Chondrocyte (in vitro differentiated cells): ENCODE measurements around the gene FZD7. TPM values are rescaled to one million over a fixed set of nuclear protein-coding genes. Genes with fewer than 3 reads are reported as not detected.

ENCODE experiments used
- DNase-seq: peaks from one replicate; pipeline ENCODE4 v3.0.0; 2021; ENCODE audit warnings: mixed read lengths, low spot score
- H3K27ac Mint-ChIP-seq: one replicate; pipeline ENCODE4 v1.8.0; 2021; ENCODE audit warnings: mild to moderate bottlenecking, moderate library complexity, mixed read lengths; ENCODE audit not compliant: unreplicated experiment
- H3K27me3 Mint-ChIP-seq: 2 replicates; pipeline ENCODE4 v1.8.0; 2021; ENCODE audit warnings: low read depth, mixed read lengths
- H3K36me3 Mint-ChIP-seq: 2 replicates; pipeline ENCODE4 v1.8.0; 2021; ENCODE audit warnings: low read depth, mixed read lengths
- H3K4me1 Mint-ChIP-seq: 2 replicates; pipeline ENCODE4 v1.8.0; 2021; ENCODE audit warnings: low read depth, mild to moderate bottlenecking, mixed read lengths
- H3K4me3 Mint-ChIP-seq: one replicate; pipeline ENCODE4 v1.8.0; 2021; ENCODE audit warnings: mild to moderate bottlenecking, moderate library complexity, mixed read lengths; ENCODE audit not compliant: unreplicated experiment
- H3K9me3 Mint-ChIP-seq: 2 replicates; pipeline ENCODE4 v1.8.0; 2021; ENCODE audit warnings: low read depth, mixed read lengths
- total RNA-seq: library from RNA; stranded (reverse); gene quantifications from 3 replicates; pipeline ENCODE4 v1.2.1, GENCODE V29; 2021
- TF ChIP-seq, protein P1 (sequence below): fragments of 200-600 bp; sonication (generic); IDR thresholded peaks from 2 replicates; pipeline ENCODE4 v1.5.0; 2021; ENCODE audit warnings: antibody characterized with exemption, mild to moderate bottlenecking, moderate library complexity

The FZD7 gene
- total RNA-seq, 1 donor from 2014 or later: 63.1 TPM

GRCh38 chr2:202018950-202019349 is 14.7 kb upstream of the FZD7 start:
- H3K9me3 Mint-ChIP-seq: no peaks in the 10 kb centered on the region
- H3K27me3 Mint-ChIP-seq: no peaks in the 10 kb centered on the region
- no peaks in the 10 kb centered on the region for H3K36me3 Mint-ChIP-seq
- H3K4me3 Mint-ChIP-seq: no peak overlapping the region
- peak overlapping the region; percentile 69 for H3K27ac Mint-ChIP-seq
- peaks cover 28% of the 10 kb centered on the region for H3K4me1 Mint-ChIP-seq
- TF ChIP-seq, protein P1, sequence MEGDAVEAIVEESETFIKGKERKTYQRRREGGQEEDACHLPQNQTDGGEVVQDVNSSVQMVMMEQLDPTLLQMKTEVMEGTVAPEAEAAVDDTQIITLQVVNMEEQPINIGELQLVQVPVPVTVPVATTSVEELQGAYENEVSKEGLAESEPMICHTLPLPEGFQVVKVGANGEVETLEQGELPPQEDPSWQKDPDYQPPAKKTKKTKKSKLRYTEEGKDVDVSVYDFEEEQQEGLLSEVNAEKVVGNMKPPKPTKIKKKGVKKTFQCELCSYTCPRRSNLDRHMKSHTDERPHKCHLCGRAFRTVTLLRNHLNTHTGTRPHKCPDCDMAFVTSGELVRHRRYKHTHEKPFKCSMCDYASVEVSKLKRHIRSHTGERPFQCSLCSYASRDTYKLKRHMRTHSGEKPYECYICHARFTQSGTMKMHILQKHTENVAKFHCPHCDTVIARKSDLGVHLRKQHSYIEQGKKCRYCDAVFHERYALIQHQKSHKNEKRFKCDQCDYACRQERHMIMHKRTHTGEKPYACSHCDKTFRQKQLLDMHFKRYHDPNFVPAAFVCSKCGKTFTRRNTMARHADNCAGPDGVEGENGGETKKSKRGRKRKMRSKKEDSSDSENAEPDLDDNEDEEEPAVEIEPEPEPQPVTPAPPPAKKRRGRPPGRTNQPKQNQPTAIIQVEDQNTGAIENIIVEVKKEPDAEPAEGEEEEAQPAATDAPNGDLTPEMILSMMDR: no peak
- no peak for DNase-seq

DNA sequence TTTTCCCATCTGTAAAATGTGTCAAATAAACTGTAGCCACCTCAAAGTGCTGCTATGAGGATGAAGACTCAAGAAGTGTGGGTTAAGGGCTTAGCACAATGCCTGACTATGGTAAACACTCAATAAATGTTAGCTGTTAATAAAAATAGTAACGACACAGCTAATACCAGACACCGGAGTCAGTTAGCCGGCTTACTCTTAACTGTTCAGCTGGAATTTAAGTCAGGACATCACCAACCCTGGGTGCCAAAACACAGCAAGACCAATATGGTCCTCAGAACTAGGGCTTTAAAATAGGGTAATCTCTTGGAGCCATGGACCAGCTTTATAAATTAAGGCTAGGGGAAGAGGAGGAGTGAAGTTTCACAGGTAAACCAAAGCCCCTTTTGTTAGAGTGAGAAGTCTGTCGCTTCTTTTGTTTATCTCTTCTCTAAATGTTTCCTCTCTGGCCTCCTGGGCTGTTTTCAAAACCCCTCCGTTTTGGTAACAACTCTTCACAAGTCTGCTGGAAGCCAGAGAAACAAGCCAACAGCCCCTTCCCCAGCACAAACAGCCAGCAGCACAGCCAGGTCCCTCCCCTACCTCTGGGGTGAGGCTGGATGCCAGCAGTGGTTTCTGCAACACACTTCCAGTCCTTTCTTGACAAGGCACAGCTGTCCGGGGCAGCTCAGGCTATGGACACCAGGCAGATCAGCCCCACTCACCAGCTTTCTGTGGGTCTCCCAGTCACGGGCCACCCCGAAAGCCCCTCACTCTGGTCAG is 13.8 kb upstream of the FZD7 start:
- no peak for DNase-seq
- H3K4me1 Mint-ChIP-seq: peaks cover 19% of the 10 kb centered on the region
- TF ChIP-seq, protein P1: no peak
- H3K27ac Mint-ChIP-seq: no peak overlapping the region
- no peaks in the 10 kb centered on the region for H3K27me3 Mint-ChIP-seq
- H3K9me3 Mint-ChIP-seq: no peaks in the 10 kb centered on the region
- H3K4me3 Mint-ChIP-seq: no peak overlapping the region
- H3K36me3 Mint-ChIP-seq: no peaks in the 10 kb centered on the region

DNA sequence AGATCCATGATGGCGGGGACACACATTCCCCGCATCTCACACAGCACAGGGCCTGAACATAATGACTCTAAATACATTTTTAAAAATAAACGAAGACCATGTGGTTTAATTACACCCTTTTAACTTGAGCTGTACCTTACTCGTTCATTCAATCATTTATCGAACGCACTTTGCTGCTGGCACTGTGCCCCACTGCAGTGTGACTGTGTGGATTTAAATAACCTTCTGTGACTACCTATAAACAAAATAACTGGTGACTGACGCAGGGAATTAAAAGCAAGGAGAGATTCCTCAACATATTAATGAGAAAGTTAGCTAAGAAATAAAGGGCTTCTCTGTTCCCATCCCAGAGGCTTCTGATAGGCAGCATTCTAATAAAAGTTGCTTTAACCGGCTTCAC is 10.9 kb upstream of the FZD7 start:
- no peak overlapping the region for H3K27ac Mint-ChIP-seq
- no peaks in the 10 kb centered on the region for H3K9me3 Mint-ChIP-seq
- H3K27me3 Mint-ChIP-seq: no peaks in the 10 kb centered on the region
- no peak for DNase-seq
- TF ChIP-seq, protein P1: no peak
- H3K4me1 Mint-ChIP-seq: peaks cover 17% of the 10 kb centered on the region
- H3K4me3 Mint-ChIP-seq: no peak overlapping the region
- H3K36me3 Mint-ChIP-seq: no peaks in the 10 kb centered on the region

DNA sequence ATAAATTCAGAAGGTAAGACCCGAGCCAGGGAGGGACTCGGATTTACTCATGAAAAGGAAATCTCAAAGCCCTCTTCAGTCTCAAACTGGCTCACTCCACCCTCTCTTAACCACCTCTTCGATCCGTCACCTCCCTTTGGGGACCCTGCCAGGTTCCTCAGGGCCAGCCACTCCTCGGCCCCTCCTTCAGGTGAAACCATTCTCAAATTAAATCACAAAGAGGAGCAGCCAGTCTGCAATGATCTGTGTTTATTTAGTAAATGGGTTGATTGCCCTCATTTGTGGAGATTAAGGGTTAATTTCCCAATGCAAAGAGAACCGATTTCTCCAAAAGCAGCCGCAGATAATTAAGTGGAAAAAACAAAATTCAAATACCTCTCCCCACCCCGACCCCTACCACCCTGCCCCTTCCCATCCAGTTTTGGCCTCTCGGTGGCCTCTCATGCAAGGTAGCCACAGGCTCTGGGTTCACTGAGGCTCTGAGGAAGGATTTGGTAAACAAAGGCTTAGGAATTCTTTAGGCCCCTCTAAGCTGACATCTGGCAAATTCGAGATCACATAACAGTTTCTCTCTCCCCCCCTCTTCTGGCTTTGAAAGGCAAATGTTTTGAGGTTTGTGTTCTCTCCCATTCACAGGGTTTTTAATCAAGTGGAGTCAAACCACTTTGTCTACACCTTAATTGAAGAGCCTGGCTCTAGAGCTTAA is 10.3 kb upstream of the FZD7 start:
- peaks cover 16% of the 10 kb centered on the region for H3K4me1 Mint-ChIP-seq
- H3K4me3 Mint-ChIP-seq: no peak overlapping the region
- no peak for DNase-seq
- H3K27ac Mint-ChIP-seq: no peak overlapping the region
- H3K27me3 Mint-ChIP-seq: no peaks in the 10 kb centered on the region
- TF ChIP-seq, protein P1: no peak
- no peaks in the 10 kb centered on the region for H3K9me3 Mint-ChIP-seq
- H3K36me3 Mint-ChIP-seq: no peaks in the 10 kb centered on the region

GRCh38 chr2:202023904-202024266 is 9.8 kb upstream of the FZD7 start:
- Mint-ChIP-seq H3K4me3 (no peak overlapping the region), H3K9me3 (no peaks in the 10 kb centered on the region), H3K27me3 (no peaks in the 10 kb centered on the region), H3K27ac (no peak overlapping the region), H3K4me1 (peaks cover 11% of the 10 kb centered on the region), H3K36me3 (no peaks in the 10 kb centered on the region)
- TF ChIP-seq, protein P1: no peak
- DNase-seq: no peak
